HUES48 (cell line): ENCODE data around the gene CASP1.
"Not testable (repeated sequence)": the region's sequence is repeated elsewhere in the genome, so short reads cannot be mapped to it uniquely, and the experiment has no call there.

ENCODE experiments used
- H3K27ac ChIP-seq: one replicate; pipeline ENCODE4 v1.7.0; 2013; ENCODE audit warnings: low read depth, low read length, inconsistent platforms
- H3K27me3 ChIP-seq: 2 replicates; pipeline ENCODE4 v1.6.1; 2013; ENCODE audit warnings: mild to moderate bottlenecking, low read length; ENCODE audit not compliant: control insufficient read depth, insufficient read depth
- H3K36me3 ChIP-seq: 2 replicates; pipeline ENCODE4 v1.6.1; 2013; ENCODE audit warnings: low read length; ENCODE audit not compliant: control insufficient read depth, insufficient read depth
- H3K4me1 ChIP-seq: 2 replicates; pipeline ENCODE4 v1.6.1; 2013; ENCODE audit warnings: mild to moderate bottlenecking, low read length; ENCODE audit not compliant: control insufficient read depth, insufficient read depth
- H3K4me3 ChIP-seq: 2 replicates; pipeline ENCODE4 v1.5.1; 2013; ENCODE audit warnings: mild to moderate bottlenecking, low read depth, low read length
- H3K9ac ChIP-seq: 2 replicates; pipeline ENCODE4 v1.6.1; 2013; ENCODE audit warnings: mild to moderate bottlenecking, low read depth, low read length, moderate library complexity
- H3K9me3 ChIP-seq: 2 replicates; pipeline ENCODE4 v1.6.1; 2013; ENCODE audit warnings: low read length; ENCODE audit not compliant: control insufficient read depth, insufficient read depth

Gene CASP1

DNA sequence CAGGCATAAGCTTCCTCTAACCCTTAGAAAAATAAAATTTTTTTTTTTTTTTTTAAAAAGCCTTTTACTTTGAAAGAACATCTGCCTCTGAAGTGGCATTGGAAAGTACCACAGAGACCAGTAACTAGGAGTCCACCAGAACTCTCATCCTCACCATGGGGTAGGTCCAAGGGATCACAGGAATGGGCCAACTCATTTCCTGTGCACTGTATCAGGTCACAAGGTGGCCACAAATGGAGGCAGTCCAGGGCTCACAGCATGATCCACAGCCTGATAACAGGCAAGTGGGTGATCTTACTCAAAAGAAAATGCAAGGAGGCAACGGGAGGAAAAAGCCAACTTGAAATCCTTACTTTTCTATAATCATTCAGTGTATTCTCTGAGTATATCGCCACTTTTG is 34.8 kb upstream of the CASP1 start:
- not testable (repeated sequence) for H3K9me3 ChIP-seq, H3K27ac ChIP-seq, H3K4me1 ChIP-seq

DNA sequence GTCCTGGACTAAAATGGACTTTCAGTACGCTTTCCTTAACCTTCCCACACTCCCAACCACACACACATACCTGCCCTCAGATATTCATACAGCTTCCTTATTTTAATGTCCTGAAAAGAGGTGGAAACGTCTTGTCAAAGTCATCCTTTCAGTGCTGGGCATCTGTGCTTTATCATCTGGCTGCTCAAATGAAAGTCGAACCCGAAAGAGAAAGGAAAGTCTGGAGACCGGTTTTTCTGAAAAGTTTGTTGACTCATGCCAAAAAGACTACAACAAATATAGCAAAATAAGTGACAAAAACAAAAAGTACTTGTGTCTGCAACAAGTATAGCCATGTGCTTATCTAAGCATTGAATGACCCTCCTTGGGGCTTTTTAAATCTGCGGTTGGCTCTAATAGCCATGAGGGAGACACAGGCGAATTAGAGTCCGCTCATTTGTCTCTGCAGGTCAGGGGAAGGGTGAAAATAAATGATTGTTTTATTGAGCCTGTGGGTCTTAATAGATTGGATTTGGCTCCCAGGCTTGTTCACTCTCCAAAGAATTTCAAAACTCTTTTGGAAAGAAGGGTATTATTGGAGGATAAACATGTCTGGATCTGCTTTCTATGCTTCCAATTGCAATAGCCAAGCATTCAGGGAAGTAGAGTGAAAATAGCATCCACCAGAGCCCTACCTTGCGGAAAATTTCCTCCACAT is 28.4 kb upstream of the CASP1 start:
- not testable (repeated sequence) for H3K9me3 ChIP-seq, H3K36me3 ChIP-seq, H3K9ac ChIP-seq, H3K27ac ChIP-seq, H3K4me1 ChIP-seq, H3K4me3 ChIP-seq, H3K27me3 ChIP-seq

More for the DNA sequence above, 34.8 kb upstream of the CASP1 start:
- H3K4me3 ChIP-seq, H3K27me3 ChIP-seq, H3K9ac ChIP-seq, H3K36me3 ChIP-seq: not testable (repeated sequence)

DNA sequence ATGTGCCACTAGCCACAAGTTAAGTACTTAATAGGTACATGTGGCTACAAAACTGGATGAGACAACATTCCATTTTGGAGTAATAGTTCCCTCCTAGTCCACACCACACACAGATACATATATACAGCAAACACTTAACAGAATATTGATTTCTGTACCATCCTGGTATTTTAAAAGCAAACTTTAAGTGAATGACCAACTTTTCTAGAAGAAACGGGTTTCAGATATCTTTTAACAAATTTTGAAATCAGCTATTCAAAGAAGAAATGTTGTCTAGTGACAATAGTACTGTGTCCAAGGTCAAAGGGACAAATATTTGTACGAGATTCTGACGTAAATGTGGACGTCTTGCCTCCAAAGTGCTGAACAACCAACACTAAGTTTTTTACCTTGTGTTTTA is 22.5 kb upstream of the CASP1 start:
- H3K27me3 ChIP-seq = no peaks in the 10 kb centered on the region
- H3K4me3 ChIP-seq = no peak overlapping the region
- H3K9me3 ChIP-seq = no peaks in the 10 kb centered on the region
- H3K4me1 ChIP-seq = no peaks in the 10 kb centered on the region
- no peak overlapping the region for H3K27ac ChIP-seq
- H3K9ac ChIP-seq = no peak overlapping the region
- no peaks in the 10 kb centered on the region for H3K36me3 ChIP-seq

DNA sequence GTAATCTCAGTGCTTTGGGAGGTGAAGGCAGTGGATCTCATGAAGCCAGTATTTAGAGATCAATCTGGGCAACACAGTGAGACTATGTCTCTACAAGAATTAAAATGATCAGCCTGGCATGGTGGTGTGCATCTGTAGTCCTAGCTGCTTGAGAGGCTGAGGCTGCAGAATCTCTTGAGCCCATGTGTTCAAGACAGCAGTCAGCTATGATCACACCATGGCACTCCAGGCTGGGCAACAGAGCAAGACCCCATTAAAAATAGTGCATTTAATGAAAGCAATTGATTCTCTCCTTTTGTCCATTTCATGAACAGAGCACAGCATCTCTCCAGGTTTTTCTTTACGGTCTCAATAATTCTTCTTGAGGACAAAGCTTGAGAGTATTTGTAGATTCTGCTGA is 21.5 kb upstream of the CASP1 start:
- no peak overlapping the region for H3K27ac ChIP-seq
- no peaks in the 10 kb centered on the region for H3K27me3 ChIP-seq
- H3K9me3 ChIP-seq = no peaks in the 10 kb centered on the region
- no peaks in the 10 kb centered on the region for H3K4me1 ChIP-seq
- H3K9ac ChIP-seq = no peak overlapping the region
- H3K4me3 ChIP-seq = no peak overlapping the region
- H3K36me3 ChIP-seq = no peaks in the 10 kb centered on the region

DNA sequence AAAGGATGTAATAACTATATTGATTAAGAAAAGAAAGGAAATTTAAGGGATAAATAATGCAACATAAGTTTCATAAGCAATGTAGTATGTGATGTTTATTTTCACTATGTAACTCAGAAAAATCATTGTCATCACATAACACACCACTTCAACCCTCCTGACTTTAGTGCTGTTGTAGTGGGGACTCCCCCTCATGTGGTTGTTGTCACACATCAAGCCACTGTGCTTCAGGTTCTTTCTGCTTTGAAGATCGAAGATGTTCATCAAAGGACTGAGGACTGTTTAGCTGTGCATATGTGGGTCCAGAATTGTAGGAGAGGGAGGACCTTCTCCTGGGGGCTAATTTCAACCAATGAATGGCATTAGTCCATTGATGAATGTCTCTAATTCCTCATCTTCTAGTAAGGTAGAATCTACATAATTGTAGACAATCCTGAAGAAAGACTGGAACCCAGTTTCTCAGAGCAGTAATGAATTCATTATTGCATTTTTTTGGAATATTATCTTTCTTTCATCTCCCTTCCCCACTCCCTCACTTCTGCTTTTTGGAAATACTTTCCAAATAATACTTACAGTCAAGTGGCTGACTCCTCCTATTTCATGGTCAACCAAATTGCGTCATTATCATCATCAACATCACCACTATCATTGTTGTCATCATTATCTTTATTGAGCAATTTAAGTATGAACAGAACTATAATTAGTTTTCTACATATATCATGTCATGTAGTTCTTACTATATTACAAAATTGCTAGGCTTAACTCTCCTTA is 20.0 kb upstream of the CASP1 start:
- no peaks in the 10 kb centered on the region for H3K9me3 ChIP-seq
- no peaks in the 10 kb centered on the region for H3K36me3 ChIP-seq
- no peak overlapping the region for H3K27ac ChIP-seq
- H3K4me3 ChIP-seq = no peak overlapping the region
- no peaks in the 10 kb centered on the region for H3K4me1 ChIP-seq
- H3K27me3 ChIP-seq = no peaks in the 10 kb centered on the region
- H3K9ac ChIP-seq = no peak overlapping the region

DNA sequence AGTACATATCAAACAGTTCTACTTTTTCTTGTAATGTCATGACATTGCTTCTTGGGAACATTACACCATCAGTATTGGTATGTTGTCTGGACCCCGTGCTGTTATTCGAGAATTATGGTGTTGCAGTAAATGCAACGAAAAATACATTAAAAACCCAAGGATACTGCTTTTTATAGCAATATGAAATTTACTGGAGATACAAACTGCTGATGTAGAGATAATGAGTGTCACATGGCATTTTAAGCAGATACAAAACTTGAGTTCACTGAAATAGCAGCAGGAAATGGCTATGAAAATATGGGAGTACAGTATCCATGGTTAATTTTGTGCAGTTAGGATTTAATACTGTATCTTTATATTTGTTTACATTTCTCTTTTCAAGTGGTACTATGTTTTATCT is 17.5 kb upstream of the CASP1 start:
- Histone ChIP-seq H3K27ac (no peak overlapping the region), H3K36me3 (no peaks in the 10 kb centered on the region), H3K27me3 (no peaks in the 10 kb centered on the region), H3K4me3 (no peak overlapping the region), H3K9me3 (no peaks in the 10 kb centered on the region), H3K4me1 (no peaks in the 10 kb centered on the region), H3K9ac (no peak overlapping the region)

DNA sequence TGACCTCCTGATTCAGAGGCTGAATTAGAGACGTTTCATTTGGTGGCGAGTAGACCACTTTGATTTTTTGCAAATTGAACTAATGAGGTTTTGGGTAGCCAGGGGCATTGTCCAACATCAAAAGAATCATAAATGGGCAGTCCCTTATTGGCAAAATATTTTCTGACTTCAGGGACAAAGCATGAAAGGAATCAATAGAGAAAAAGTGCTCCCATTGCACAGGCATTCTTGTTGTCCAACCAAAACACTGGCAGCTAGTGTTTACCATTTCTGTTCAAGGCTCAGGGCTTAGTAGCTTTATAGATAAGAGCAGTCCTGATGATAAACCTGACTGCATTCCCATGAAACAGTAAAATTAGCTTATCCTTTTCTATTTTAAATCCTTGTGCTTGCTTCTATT is 16.6 kb upstream of the CASP1 start:
- no peak overlapping the region for H3K9ac ChIP-seq
- no peaks in the 10 kb centered on the region for H3K27me3 ChIP-seq
- H3K27ac ChIP-seq = no peak overlapping the region
- no peak overlapping the region for H3K4me3 ChIP-seq
- H3K4me1 ChIP-seq = no peaks in the 10 kb centered on the region
- H3K9me3 ChIP-seq = no peaks in the 10 kb centered on the region
- H3K36me3 ChIP-seq = no peaks in the 10 kb centered on the region

DNA sequence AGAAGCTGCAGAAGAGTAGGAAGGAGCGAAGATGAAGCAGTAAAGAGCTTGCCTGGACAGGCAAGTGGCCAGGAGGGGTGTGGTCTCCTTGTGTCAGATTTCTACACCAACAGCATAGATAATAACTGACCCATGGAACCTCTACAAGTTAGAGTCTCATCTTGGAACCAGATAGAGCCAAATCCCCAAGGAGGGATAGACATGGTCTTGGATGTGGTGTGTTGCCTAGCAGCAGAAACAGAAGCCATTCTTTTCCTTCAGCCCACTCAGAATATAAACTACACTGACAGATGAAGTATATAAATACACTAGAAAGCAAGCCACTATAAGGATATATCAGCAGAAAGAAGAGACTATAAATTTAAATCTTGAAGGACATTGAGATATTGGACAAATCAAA is 14.5 kb upstream of the CASP1 start:
- no peaks in the 10 kb centered on the region for H3K4me1 ChIP-seq
- H3K36me3 ChIP-seq = no peaks in the 10 kb centered on the region
- no peak overlapping the region for H3K27ac ChIP-seq
- H3K4me3 ChIP-seq = no peak overlapping the region
- H3K27me3 ChIP-seq = no peaks in the 10 kb centered on the region
- H3K9ac ChIP-seq = no peak overlapping the region
- H3K9me3 ChIP-seq = no peaks in the 10 kb centered on the region

DNA sequence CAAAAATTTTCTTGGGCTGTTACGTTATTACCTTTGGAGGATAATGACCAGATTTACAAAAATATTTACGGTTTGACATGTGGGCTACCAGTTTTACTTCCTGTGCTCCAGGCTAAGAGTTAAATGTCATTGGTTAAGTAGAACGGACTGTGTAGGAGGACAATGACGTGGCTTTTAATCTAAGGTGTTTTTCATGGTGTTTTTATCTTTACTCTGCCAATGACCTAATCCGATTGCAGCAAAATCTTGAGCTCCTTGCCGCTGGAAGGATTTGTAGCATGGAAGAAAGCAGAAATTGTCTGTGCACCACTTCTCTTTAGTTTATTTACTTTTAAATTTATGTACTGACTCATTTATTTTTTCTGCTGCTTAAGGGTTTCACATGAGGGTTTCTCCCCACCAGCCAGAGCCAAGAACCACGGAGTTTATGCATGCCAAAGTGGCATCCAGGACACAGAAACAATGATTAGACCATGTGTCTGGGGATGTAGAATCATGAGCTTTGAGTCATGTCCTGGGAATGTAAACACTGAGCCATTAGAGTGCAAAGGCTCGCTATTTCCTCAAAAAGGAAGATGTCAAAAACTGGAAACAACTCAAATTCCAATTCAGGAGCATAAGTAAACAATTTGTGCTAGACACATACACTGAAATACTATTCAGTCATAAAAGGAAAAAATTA is 12.1 kb upstream of the CASP1 start:
- no peaks in the 10 kb centered on the region for H3K36me3 ChIP-seq
- no peak overlapping the region for H3K27ac ChIP-seq
- H3K4me1 ChIP-seq = no peaks in the 10 kb centered on the region
- no peak overlapping the region for H3K4me3 ChIP-seq
- H3K27me3 ChIP-seq = no peaks in the 10 kb centered on the region
- H3K9ac ChIP-seq = no peak overlapping the region
- H3K9me3 ChIP-seq = no peaks in the 10 kb centered on the region

DNA sequence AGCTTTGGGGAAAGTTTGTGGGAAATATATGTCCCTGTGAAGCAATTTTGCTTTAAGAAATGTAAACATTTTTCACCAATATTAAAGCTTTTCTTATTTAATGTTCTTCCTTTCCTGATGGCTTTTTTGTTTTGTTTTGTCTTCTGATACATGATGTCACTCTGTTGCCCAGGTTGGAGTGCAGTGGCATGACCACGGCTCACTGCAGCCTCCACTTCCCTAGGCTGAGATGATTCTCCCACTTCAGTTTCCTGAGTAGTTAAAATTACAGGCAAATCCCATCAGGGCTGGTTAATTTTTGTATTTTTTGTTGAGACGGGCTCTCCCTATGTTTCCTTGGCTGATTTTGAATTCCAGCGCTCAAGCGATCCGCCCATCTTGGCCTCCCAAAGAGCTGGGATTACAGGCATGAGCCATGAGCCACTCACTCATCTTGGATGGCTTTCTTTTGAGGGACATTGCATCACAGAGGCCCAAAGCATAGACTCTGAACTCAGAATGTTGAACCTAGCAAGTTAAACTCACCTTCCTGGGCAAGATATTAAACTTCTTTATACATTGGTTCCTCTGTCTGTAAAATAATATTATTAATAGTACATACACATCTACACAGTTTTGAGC is 10.8 kb upstream of the CASP1 start:
- H3K27ac ChIP-seq = no peak overlapping the region
- H3K36me3 ChIP-seq = no peaks in the 10 kb centered on the region
- H3K27me3 ChIP-seq = no peaks in the 10 kb centered on the region
- no peak overlapping the region for H3K4me3 ChIP-seq
- no peak overlapping the region for H3K9ac ChIP-seq
- no peaks in the 10 kb centered on the region for H3K9me3 ChIP-seq
- H3K4me1 ChIP-seq = no peaks in the 10 kb centered on the region
